Thyroid gland (tissue), 4 donors: Measurements from ENCODE around the gene BCAM.

Experiments
- CTCF ChIP-seq, 6 experiments: fragments of 200-600 bp in 3 of 6; fragments of 450-650 bp in 3 of 6; sonication (generic) in 3 of 6; IDR thresholded peaks; one replicate each; pipeline ENCODE4 v1.5.1; 2016 to 2019; ENCODE audit warnings: antibody characterized with exemption in 6 of 6, mild to moderate bottlenecking in 2 of 6, inconsistent platforms in 1 of 6, moderate library complexity in 1 of 6
- POLR2A ChIP-seq, 2 donors: fragments of 450-650 bp; IDR thresholded peaks; one replicate each; pipeline ENCODE4 v1.6.1; 2017; ENCODE audit warnings: antibody characterized with exemption in 2 of 2, mild to moderate bottlenecking in 2 of 2, moderate library complexity in 1 of 2

- TF ChIP-seq CTCF (IDR thresholded peaks at IDR 0.05) (no peak), POLR2A (IDR thresholded peaks at IDR 0.05) (no peak)
These were observed 1.7 kb upstream of the BCAM start for GRCh38 chr19:44807162-44807561.
